Liver (tissue), 3 donors: ENCODE results near the gene PRPH.

Source experiments
- EGR1 ChIP-seq, 2 donors: IDR thresholded peaks; 2 replicates each; pipeline ENCODE4 v1.6.1; 2016 to 2018; ENCODE audit warnings: antibody characterized with exemption in 2 of 2, low read depth in 2 of 2
- GABPA ChIP-seq, 2 donors: IDR thresholded peaks in 1 of 2; conservative IDR thresholded peaks in 1 of 2; 2 replicates each; pipeline ENCODE4 v1.6.1; 2016; ENCODE audit warnings: antibody characterized with exemption in 2 of 2, mild to moderate bottlenecking in 1 of 2, moderate library complexity in 1 of 2
- RAD21 ChIP-seq, 2 donors: IDR thresholded peaks; 2 replicates each; pipeline ENCODE4 v1.6.1; 2016; ENCODE audit warnings: antibody characterized with exemption in 2 of 2, mild to moderate bottlenecking in 2 of 2
- TF ChIP-seq, protein P1 (sequence below): IDR thresholded peaks from 2 replicates; pipeline ENCODE4 v1.6.1; 2016; ENCODE audit warnings: antibody characterized with exemption
- TF ChIP-seq, protein P2 (sequence below): fragments of 150-350 bp; IDR thresholded peaks from 2 replicates; pipeline ENCODE4 v1.5.1; 2017; ENCODE audit warnings: improper control_type of control experiment, low read depth, low read length; ENCODE audit not compliant: missing input control
- TF ChIP-seq, protein P3 (sequence below): IDR thresholded peaks from 2 replicates; pipeline ENCODE4 v1.6.1; 2016; ENCODE audit warnings: antibody characterized with exemption
- donor health status: healthy.
- donor health status: healthy.

DNA sequence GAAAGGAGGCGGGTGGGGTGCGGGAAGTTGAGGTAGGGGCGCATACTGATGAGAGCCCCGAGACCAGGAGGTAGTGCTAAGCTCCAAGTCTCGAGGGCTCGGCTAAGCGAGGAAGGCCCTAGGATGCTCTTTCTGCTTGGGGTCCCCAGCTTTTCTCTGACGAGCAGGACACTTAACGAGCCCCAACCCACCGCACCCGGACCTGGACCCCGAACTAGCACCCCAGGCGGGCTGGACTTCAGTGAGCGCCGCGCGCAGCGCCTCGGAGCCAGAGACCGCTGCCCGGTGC lies 46.8 kb downstream of the PRPH start:
- TF ChIP-seq, protein P1, sequence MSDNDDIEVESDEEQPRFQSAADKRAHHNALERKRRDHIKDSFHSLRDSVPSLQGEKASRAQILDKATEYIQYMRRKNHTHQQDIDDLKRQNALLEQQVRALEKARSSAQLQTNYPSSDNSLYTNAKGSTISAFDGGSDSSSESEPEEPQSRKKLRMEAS, result no peak
- TF ChIP-seq, protein P2, sequence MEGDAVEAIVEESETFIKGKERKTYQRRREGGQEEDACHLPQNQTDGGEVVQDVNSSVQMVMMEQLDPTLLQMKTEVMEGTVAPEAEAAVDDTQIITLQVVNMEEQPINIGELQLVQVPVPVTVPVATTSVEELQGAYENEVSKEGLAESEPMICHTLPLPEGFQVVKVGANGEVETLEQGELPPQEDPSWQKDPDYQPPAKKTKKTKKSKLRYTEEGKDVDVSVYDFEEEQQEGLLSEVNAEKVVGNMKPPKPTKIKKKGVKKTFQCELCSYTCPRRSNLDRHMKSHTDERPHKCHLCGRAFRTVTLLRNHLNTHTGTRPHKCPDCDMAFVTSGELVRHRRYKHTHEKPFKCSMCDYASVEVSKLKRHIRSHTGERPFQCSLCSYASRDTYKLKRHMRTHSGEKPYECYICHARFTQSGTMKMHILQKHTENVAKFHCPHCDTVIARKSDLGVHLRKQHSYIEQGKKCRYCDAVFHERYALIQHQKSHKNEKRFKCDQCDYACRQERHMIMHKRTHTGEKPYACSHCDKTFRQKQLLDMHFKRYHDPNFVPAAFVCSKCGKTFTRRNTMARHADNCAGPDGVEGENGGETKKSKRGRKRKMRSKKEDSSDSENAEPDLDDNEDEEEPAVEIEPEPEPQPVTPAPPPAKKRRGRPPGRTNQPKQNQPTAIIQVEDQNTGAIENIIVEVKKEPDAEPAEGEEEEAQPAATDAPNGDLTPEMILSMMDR, result no peak
- TF ChIP-seq GABPA (IDR thresholded peaks at IDR 0.05 in 1 of 2, conservative IDR thresholded peaks at IDR 0.05 in 1 of 2) (no peak), RAD21 (IDR thresholded peaks at IDR 0.05) (no peak), EGR1 (IDR thresholded peaks at IDR 0.05; ENCODE audit: low read depth in 2 of 2) (no peak)
- TF ChIP-seq, protein P3, sequence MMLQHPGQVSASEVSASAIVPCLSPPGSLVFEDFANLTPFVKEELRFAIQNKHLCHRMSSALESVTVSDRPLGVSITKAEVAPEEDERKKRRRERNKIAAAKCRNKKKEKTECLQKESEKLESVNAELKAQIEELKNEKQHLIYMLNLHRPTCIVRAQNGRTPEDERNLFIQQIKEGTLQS, result no peak
